Activated CD8-positive, alpha-beta memory T cell treated with anti-CD3 and anti-CD28 coated beads for 24 hours (primary cell): ENCODE data around the gene OSGEPL1.
"Not testable (repeated sequence)": the region's sequence is repeated elsewhere in the genome, so short reads cannot be mapped to it uniquely, and the experiment has no call there.

Source experiments
- DNase-seq: peaks from one replicate; pipeline ENCODE4 v3.0.0-alpha.2; 2020

Gene OSGEPL1

GRCh38 chr2:189729430-189729829 is 33.2 kb downstream of the OSGEPL1 start:
- DNase-seq, result no peak

GRCh38 chr2:189726849-189727248 is 35.7 kb downstream of the OSGEPL1 start:
- no peak for DNase-seq

GRCh38 chr2:189726271-189726670 is 36.3 kb downstream of the OSGEPL1 start:
- DNase-seq, result no peak

DNA sequence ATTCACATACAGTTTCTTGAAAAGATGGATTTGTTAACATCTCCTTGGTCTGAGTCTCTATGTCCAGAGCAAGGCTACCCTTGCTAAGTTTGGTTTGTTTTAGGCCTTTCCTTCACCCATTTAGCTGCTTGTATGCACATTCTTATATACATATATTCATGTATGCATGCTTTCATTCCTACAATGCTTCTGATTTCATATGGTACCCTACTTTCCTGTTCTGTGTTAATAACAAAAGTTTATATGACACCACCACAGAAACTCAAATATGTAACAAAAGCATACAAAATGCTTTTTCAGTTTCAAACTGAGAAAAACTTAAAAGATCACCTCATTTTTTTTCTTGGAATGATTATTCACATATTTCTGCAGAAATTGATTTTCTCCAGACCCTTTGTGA is 39.4 kb downstream of the OSGEPL1 start:
- DNase-seq, result no peak

DNA sequence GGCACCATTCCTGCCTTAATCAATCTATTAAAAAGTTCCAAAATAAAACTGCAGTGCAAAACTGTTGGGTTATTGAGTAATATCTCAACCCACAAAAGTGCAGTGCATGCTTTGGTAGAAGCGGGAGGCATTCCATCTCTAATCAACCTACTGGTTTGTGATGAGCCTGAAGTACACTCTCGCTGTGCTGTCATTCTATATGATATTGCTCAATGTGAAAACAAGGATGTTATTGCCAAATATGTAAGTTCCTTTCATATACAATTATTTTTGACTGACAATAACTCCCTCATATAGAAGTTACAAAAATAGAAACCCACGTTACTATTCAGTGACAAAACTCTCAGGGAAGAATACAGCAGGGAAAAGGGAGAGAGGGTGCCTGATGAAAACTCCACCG is 43.0 kb downstream of the OSGEPL1 start:
- DNase-seq, result no peak

DNA sequence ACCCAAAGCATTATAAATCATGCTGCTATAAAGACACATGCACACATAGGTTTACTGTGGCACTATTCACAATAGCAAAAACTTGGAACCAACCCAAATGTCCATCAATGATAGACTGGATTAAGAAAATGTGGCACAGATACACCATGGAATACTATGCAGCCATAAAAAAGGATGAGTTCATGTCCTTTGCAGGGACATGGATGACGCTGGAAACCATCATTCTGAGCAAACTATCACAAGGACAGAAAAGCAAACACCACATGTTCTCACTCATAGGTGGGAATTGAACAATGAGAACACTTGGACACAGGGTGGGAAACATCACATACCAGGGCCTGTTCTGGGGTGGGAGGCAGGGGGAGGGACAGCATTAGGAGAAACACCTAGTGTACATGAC is 45.0 kb downstream of the OSGEPL1 start:
- not testable (repeated sequence) for DNase-seq

DNA sequence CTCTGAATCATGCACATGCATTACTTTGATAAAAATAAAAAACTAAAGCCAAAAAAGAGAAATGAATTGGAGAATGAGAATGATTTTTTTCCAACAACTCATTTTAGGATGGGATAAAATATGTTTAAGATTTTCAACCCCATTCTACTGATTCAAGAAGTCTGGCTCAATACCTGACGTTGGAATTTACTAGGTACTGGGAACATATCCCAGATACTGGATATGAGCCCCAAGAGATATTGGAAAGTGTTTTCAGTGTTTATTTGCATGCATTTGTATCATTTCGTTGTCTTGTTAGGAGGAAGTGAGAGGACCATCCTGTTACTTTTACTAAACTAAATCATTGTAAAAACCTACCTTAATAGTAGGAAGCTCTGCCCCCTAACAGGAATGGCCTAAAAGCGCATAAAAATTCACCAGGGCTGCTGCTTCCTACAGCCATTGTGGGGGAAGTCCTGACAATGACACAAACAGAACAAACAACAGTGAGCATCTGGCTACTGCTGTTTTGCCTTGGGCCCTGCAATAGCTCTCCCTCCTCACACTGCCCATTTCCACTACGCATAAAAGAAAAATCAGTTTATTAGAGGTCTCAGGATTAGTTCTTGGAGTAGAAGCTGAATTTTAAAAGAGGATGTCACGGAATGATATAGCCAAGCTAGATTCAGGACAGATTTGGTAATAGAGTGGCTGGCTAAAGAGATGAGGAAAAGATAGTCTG is 52.9 kb downstream of the OSGEPL1 start:
- no peak for DNase-seq

- no peak for DNase-seq
Measured at GRCh38 chr2:189702071-189702470, 60.5 kb downstream of the OSGEPL1 start.

GRCh38 chr2:189700681-189701080 is 61.9 kb downstream of the OSGEPL1 start:
- DNase-seq, result no peak

DNA sequence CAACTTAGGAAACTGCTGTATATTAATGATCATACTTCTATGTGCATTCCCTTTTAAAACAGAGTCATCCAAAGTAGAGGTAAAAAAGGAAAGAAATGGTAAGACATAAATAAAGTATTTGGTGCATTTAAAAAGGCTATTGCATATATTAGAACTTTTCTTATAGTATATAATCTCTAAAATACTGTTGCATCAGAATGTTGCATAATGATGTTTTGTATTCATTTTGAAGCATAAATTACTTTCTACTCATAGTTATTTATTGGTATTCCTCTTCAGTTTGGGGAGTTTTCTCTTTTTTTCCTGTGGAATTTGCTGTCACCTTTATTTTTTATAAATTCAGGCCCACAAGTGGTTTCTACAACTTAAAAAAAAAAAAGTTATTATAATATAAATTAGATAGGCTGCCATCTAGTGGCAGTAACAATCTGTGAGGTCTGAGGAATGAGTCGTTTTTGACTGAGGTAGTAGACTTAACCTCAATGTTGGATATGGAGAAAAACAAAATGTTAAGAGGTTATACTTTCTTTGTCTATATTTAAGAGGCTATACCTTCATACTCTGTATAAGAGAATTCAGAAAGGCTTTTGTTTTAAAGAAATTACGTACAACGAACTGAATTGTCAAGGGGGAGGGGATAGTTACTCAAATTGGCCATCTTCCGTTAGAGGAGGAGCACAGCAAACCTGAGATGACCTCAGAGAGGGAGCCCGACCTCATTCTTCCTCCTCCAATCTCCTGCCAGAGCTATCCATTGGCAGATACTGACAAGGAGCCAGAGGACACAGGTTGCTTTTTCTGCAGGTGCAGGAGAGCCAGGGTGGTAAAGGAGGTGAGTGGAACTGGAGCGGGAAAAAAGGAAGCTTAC is 64.3 kb downstream of the OSGEPL1 start:
- no peak for DNase-seq
